ENCODE measurements around the gene PLEKHJ1.

PLEKHJ1 gene

GRCh38 chr19:2235381-2236063 lies 607 bp downstream of the PLEKHJ1 start:
- Mint-ChIP-seq H3K36me3 (peaks cover 12% of the 10 kb centered on the region), H3K4me3 (peak overlapping the region; percentile 99), H3K27me3 (no peaks in the 10 kb centered on the region), H3K27ac (peak overlapping the region; percentile 89), H3K9me3 (ENCODE audit: low read depth) (no peaks in the 10 kb centered on the region), H3K4me1 (ENCODE audit: low read depth) (peaks cover 47% of the 10 kb centered on the region)

- peaks cover 43% of the 10 kb centered on the region for H3K4me1 Mint-ChIP-seq (ENCODE audit: low read depth)
- H3K4me3 Mint-ChIP-seq: peak overlapping the region; percentile 99
- no peaks in the 10 kb centered on the region for H3K9me3 Mint-ChIP-seq (ENCODE audit: low read depth)
- H3K27me3 Mint-ChIP-seq: no peaks in the 10 kb centered on the region
- H3K27ac Mint-ChIP-seq: peak overlapping the region; percentile 89
- peaks cover 12% of the 10 kb centered on the region for H3K36me3 Mint-ChIP-seq
Observed at GRCh38 chr19:2234996-2235380, 1.1 kb downstream of the PLEKHJ1 start.

- Mint-ChIP-seq H3K36me3 (peaks cover 6% of the 10 kb centered on the region), H3K27ac (peak overlapping the region; percentile 43), H3K4me1 (ENCODE audit: low read depth) (peaks cover 31% of the 10 kb centered on the region), H3K9me3 (ENCODE audit: low read depth) (no peaks in the 10 kb centered on the region), H3K27me3 (no peaks in the 10 kb centered on the region), H3K4me3 (peak overlapping the region; percentile 99)
Observed at GRCh38 chr19:2233601-2234280, 2.4 kb downstream of the PLEKHJ1 start.

- Mint-ChIP-seq H3K27me3 (no peaks in the 10 kb centered on the region), H3K27ac (no peak overlapping the region), H3K4me3 (peak overlapping the region; percentile 17), H3K4me1 (ENCODE audit: low read depth) (peaks cover 20% of the 10 kb centered on the region), H3K9me3 (ENCODE audit: low read depth) (no peaks in the 10 kb centered on the region), H3K36me3 (peaks cover 2% of the 10 kb centered on the region)
Observed at GRCh38 chr19:2232286-2233151, 3.6 kb downstream of the PLEKHJ1 start.

- Mint-ChIP-seq H3K4me3 (no peak overlapping the region), H3K36me3 (peaks cover 2% of the 10 kb centered on the region), H3K9me3 (ENCODE audit: low read depth) (no peaks in the 10 kb centered on the region), H3K27me3 (no peaks in the 10 kb centered on the region), H3K4me1 (ENCODE audit: low read depth) (peaks cover 17% of the 10 kb centered on the region), H3K27ac (no peak overlapping the region)
Observed at GRCh38 chr19:2231621-2232221, 4.4 kb downstream of the PLEKHJ1 start.

- H3K27ac Mint-ChIP-seq: no peak overlapping the region
- no peaks in the 10 kb centered on the region for H3K27me3 Mint-ChIP-seq
- H3K4me1 Mint-ChIP-seq (ENCODE audit: low read depth): peaks cover 13% of the 10 kb centered on the region
- H3K9me3 Mint-ChIP-seq (ENCODE audit: low read depth): no peaks in the 10 kb centered on the region
- no peak overlapping the region for H3K4me3 Mint-ChIP-seq
- H3K36me3 Mint-ChIP-seq: no peaks in the 10 kb centered on the region
Observed at GRCh38 chr19:2230807-2231533, 5.2 kb downstream of the PLEKHJ1 start.

GRCh38 chr19:2230033-2230531 lies 6.0 kb downstream of the PLEKHJ1 start:
- peaks cover 11% of the 10 kb centered on the region for H3K4me1 Mint-ChIP-seq (ENCODE audit: low read depth)
- H3K4me3 Mint-ChIP-seq: no peak overlapping the region
- no peaks in the 10 kb centered on the region for H3K27me3 Mint-ChIP-seq
- H3K27ac Mint-ChIP-seq: no peak overlapping the region
- no peaks in the 10 kb centered on the region for H3K36me3 Mint-ChIP-seq
- no peaks in the 10 kb centered on the region for H3K9me3 Mint-ChIP-seq (ENCODE audit: low read depth)

GRCh38 chr19:2229103-2230032 lies 6.8 kb downstream of the PLEKHJ1 start:
- H3K9me3 Mint-ChIP-seq (ENCODE audit: low read depth): no peaks in the 10 kb centered on the region
- H3K4me1 Mint-ChIP-seq (ENCODE audit: low read depth): peaks cover 9% of the 10 kb centered on the region
- H3K4me3 Mint-ChIP-seq: no peak overlapping the region
- H3K36me3 Mint-ChIP-seq: no peaks in the 10 kb centered on the region
- no peak overlapping the region for H3K27ac Mint-ChIP-seq
- H3K27me3 Mint-ChIP-seq: no peaks in the 10 kb centered on the region

GRCh38 chr19:2228157-2229030 lies 7.7 kb downstream of the PLEKHJ1 start:
- H3K9me3 Mint-ChIP-seq (ENCODE audit: low read depth): no peaks in the 10 kb centered on the region
- no peak overlapping the region for H3K4me3 Mint-ChIP-seq
- no peak overlapping the region for H3K27ac Mint-ChIP-seq
- H3K36me3 Mint-ChIP-seq: no peaks in the 10 kb centered on the region
- peaks cover 8% of the 10 kb centered on the region for H3K4me1 Mint-ChIP-seq (ENCODE audit: low read depth)
- H3K27me3 Mint-ChIP-seq: no peaks in the 10 kb centered on the region

GRCh38 chr19:2227415-2228156 lies 8.5 kb downstream of the PLEKHJ1 start:
- H3K36me3 Mint-ChIP-seq: no peaks in the 10 kb centered on the region
- H3K4me1 Mint-ChIP-seq (ENCODE audit: low read depth): peaks cover 6% of the 10 kb centered on the region
- no peaks in the 10 kb centered on the region for H3K9me3 Mint-ChIP-seq (ENCODE audit: low read depth)
- no peaks in the 10 kb centered on the region for H3K27me3 Mint-ChIP-seq
- no peak overlapping the region for H3K27ac Mint-ChIP-seq
- no peak overlapping the region for H3K4me3 Mint-ChIP-seq

GRCh38 chr19:2226840-2227360 lies 9.2 kb downstream of the PLEKHJ1 start:
- Mint-ChIP-seq H3K36me3 (no peaks in the 10 kb centered on the region), H3K9me3 (ENCODE audit: low read depth) (no peaks in the 10 kb centered on the region), H3K27me3 (no peaks in the 10 kb centered on the region), H3K4me1 (ENCODE audit: low read depth) (peaks cover 6% of the 10 kb centered on the region), H3K27ac (no peak overlapping the region), H3K4me3 (no peak overlapping the region)
